HG02763 (cell line): ENCODE data around the gene MIER1.

Source experiments
- ATAC-seq: cut with Tn5 transposase; IDR thresholded peaks from one replicate; pipeline ENCODE4 v1.9.1; 2021; ENCODE audit warnings: mild to moderate bottlenecking, moderate library complexity; ENCODE audit not compliant: unreplicated experiment

Gene MIER1

DNA sequence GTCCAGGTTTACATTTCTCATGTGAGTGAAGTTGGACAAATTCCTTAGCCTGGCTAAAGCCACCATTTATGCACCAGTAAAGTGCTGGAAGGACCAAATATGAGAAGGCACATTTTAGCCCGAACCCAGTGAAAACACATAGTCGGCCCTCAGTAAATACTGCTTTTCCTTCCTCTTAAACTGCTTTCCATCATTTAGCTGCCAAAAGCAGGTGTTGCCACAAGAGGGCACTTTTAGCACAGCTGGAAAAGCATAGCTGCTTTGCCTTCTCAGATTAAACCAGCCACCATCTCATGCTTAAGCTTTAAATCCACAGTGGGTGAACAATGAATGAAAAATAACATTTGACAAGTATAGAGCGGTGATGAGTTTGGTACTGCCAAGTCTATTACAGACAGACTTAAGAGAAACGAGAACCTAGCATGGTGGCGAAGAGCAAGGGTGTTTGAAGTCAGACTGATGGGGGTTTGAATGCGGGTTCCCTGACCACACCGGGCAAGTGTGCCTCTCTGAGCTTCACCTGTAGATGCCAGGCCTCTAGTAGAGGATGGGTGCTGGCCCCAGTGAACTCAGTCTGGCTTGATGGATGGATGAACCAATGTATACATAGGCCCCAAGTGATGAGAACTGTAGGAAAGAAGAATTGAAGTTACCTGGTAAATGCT, 71.4 kb downstream of the MIER1 start:
- ATAC-seq: peak; percentile 67

DNA sequence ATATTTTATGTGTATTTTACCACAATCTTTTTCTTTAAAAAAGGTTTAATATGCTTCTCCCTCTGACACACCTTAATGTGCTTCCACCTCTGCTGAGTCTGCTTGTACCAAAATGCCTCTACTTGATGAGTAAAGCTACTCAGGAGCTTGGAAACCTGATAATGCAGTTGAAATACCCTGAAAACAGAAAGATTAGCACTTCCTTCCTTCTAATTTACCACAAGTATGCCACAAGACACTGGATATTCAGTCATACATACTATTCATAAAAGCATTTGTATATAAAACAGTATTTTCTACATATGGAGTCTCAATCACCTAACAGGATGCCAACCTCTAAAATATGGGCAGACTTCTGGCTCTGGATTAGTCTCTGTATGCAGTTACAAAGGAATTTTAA, 74.2 kb downstream of the MIER1 start:
- ATAC-seq: no peak

DNA sequence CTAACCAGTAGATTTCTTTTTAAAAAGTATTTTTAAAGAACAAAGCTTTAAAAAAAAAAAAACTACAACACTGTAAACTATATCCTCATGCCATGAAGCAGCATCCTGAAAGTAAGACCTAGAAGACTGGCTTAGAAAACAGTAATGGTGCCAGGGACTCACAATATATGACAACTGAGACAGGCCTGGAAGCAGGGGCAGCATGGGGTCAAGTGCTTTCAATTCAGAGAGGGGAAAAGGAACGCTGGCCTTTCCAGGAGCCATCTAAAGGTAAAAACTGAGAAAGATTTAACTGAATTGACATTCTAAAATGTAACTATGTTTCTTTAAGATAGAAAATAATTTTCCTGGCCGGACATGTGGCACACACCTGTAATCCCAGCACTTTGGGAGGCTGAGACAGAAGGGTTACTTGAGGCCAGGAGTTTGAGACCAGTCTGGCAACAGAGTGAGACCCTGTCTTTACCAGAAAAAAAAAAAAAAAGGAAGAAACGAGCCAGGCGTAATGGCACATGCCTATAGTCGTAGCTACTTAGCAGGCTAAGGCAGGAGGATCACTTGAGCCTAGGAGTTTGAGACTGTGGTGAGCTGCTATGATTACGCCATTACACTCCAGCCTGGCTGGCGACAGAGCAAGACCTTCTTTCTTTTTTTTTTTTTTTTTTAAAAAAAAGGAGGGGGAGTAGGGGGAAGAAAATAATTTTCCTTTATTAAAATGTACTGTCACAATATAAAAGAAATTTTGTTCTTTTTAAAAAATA, 75.0 kb downstream of the MIER1 start:
- no peak for ATAC-seq

DNA sequence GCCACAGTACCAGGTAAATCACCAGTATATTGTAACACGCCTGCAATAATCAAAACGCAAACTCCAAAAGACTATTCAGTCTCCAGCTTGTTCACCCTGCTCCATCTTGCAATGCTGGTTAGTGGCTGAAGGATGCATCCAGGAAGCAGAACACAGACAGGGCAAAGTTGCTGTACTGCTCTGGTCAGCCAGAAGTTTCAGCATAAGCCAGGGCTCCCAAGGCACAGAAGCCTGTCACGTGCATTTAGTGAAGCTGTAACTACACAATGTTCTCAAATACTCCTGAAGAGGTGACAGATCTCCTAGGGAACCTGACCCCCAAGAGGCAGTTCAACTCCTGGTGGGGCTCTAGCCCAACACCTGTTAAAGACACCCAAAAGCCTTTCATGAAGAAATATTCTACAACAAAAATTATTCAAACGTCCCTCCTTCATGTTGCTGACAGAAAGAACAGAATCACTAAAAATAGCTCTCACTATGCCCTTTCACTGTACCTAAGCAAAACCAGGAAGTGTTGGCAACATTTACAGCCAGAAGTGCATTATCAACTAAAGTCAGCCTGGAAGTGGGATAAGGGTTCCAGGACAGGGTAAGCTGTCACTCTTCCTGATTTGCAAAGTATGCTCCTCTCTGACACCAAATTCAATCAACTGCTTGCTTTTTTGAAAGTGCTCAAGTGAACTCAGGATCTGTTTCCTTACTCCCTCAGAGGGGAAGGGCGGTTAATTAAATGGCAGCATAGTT, 77.1 kb downstream of the MIER1 start:
- ATAC-seq: no peak

DNA sequence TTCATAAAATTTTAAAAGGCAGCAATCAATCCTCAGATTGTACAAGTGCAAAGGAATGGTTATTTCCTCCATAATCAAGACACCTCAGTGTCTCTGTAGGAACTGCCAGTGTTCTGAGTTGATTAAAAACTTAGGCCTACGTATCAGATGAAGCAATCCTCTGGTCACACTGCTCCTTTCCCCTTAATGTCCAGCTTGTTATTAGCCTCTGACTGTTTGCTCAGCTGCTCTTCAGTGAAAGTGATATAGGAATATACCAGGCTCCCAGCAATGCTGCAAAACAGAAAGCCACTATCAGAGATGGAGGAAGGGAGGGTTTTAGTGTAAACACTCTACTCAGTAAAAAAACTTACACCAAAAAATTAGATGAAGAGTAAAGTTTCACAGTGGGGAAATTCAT, 79.4 kb downstream of the MIER1 start:
- ATAC-seq: no peak

DNA sequence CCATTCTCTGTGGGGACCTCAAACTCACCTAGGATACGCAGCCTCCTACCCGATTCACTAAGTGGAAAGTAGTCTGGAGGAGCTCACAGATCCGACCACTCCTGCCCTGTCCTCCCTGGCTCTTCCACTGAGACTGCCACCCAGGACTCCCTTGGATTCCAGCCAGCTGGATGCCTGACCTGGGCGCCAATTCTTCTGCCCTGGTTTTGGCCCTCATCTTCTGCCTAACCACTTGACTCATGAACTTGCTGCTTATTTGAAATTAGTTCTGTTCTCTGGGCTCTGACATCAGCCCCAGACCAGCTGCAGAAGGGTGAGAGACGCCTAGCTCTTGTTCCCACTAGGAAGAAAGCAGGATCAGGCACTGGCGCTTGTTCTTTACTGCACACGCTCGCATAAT, 80.3 kb downstream of the MIER1 start:
- ATAC-seq: no peak

DNA sequence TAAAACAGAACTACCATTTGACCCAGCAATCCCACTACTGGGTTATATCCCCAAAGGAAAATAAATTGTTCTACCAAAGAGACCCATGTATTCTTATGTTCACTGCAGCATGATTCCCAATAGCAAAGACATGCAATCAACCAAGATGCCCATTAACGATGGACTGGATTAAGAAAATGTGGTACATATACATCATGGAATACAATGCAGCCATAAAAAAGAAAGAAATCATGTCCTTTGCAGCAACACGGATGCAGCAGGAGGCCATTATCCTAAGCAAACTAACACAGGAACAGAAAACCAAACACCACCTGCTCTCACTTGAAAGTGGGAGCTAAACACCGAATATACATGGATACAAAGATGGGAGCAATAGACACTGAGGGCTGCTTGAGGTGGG, 85.0 kb downstream of the MIER1 start:
- ATAC-seq: no peak

DNA sequence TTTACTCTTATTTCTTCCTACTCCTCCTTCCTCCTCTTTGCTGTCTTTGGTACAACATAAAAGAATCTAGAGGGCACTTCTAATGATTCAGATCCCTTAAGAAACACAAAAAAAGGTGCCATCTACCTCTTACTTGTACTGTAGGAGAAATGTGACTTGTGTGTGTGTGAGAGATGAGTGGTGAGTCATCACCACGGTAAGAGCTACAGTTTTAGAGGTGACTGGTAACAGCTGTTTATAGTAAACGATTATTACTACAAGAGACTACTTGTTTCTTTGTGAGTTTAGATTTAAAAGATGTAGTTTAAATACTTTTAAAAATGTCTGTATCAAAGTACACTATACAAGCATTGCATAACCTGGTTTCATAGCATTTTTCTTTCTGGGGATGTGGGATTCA, 88.8 kb downstream of the MIER1 start:
- ATAC-seq: no peak

DNA sequence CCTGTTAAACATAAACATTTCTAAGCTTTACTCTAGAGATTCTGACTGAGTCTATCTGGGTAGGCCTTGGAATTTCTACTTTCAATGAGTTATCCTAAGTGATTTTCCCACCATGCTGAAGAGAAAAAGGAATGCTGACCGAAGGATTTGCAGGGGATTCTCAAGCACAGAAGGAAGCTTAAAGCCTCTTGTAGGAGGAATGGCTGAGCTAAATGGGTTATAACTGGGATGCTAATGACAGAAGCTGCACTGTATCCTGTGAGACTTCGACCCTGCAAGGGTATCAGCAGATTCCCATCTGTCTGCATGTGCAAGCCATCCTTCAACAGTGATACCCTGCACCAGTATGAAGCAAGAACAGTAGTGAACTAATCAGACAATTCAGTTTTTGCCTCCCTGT, 93.8 kb downstream of the MIER1 start:
- ATAC-seq: no peak

DNA sequence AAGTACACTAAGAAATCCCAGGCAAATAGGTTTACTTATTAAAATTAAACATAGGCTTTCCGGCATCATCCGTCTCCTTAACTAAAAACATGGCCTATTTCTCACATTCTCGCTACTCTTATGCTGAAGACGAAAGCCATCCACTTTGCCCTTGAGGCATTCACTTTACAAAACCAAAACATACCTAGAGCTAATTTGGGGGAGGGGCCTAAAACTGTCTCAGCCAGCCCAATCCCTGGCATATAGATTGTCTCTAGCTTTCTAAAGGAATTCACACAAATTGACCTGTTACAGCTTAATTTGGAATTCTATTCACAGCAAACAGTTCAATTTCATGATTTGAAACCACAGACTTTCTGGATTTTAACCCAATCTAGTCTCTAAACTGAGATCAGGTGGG, 94.3 kb downstream of the MIER1 start:
- ATAC-seq: no peak

DNA sequence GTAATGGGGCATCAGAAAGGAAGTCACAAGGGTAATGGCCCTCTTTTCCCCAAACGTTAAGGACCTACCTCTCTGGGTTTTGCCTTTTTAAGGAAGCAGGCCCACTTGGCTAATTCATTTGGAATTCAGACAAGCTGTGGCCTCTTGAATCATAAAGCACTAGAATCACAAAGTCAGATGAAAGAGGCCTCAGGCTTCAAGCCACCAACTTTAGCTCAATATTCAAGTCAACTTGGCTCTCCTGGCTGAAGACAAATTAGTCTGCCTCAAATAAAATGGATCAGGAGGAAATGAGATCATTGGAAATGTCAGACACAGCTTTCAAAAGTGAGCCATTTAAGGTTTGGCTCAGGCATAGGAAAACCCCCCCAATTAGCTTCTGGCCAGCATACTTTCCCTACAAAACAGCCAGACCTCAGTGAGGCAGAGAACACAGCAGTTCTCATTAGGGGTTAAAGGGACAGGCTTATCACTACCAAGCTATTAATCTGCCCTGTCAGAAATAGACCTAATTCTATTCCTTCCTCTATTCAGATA, 94.9 kb downstream of the MIER1 start:
- ATAC-seq: no peak

DNA sequence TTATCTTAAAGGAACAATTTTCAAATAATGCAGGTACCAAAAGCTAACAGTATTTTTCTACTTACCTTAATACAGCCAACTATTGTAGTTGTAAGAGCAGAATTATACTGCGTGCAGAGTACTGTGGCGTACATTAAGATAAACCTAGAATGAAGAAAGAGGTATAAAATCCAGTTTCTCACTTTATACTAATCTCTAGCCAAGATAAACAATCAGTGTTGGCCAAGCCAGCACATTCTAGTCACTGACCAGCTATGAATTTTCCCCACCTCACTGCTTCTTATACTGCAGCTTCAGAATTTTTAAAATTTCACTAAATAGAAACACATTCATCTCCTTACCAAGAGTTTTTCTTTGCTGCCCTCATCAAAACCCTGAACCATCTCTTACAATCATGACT, 95.5 kb downstream of the MIER1 start:
- no peak for ATAC-seq

DNA sequence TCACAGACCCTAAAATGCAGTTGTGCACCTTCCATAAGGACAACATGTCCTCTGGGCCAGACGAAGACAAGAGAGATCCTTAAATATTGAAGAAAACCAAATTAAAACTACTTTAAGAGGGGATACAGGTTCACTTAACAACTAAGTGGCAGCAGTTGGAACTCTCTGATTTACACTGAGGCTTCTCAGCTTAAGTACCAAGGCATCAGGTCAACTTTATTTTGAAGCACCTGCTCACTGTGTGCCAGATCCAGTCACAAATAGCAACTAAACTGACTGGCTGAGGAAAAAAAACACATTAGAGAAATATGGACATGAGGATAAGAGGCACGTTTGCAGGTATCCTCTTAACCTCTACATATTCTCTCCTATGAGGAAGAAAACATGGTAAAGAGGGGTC, 96.0 kb downstream of the MIER1 start:
- no peak for ATAC-seq

DNA sequence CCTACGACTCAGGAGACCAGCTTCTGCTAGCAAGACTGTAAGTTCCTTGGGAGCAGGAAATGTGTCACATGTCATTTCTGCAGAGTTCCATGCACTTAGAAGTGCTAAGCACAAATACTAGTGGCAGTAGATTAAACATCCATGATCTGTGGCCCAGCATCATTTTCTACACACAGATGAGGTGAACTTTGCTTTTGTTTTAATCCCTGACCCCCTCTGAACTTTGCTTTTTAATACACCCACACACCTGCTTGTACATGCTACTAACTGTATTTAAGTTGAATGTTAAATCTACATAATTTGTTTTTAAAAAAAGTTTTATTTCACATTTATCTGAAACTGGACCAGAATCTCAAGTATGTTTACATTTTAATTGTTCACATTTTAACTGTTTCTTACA, 104.7 kb downstream of the MIER1 start:
- no peak for ATAC-seq

DNA sequence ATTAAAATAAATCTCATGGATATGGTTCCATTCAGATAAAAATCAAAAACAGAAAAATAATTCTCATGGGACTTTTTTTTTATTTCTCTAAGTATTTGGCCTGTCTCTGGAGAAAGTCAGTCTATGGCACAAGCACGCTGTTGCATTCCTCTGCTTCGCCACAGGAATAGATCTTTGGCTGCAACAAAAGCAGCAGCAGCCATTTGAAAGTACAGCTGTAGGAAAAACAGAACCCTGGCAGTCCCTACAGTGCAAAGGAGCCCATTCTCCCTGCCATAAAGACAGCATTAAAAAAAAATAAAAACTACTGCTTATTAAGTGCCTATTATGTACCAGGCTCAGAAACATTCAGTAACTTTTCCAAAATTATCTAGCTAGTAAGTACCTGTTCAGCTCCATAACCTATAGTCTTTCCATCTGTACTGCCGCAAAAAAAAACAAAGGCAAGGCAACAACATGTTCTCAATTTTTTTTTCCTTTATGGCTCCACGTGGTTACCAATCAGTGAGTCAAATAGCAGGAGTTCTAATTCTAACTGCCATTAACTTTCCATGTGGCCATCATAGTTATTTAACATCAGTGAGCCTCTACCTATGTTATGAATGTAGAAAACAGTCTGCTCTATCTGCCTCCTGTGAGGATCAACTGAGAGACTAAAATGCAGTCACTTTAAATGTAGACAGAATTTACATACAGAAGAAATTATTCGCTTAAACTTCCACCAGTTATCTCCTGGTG, 106.5 kb downstream of the MIER1 start:
- no peak for ATAC-seq

DNA sequence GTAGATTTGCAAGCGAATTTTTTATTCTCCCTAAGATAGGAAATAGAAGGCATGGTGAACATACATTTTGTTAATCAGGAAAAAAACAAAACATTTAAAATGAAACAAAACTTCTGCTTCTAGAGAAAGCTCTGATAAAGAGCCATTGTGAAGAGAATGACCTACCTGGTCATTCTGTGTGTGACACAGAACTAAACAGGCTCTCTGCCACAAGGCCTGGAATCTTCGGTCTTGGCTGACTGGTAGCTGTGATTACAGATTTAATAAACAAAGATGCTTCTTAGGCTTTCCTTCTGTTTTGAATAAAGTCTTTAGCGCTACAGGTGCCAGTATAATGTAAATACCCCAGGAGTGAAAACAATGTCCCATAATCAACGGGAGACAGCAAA, 107.1 kb downstream of the MIER1 start:
- ATAC-seq: no peak
